GM23338 (cell line): ENCODE measurements around the gene SLC4A7. TPM values are rescaled to one million over a fixed set of nuclear protein-coding genes. Genes with fewer than 3 reads are reported as not detected.

Experiments used
- ATAC-seq: fragments of 200-7000 bp; cut with Tn5 transposase; 3 replicates; pipeline ENCODE4 v1.9.1; 2020
- DNase-seq: peaks from one replicate; pipeline ENCODE4 v3.0.0-alpha.2; 2015; ENCODE audit warnings: low spot score
- H2AFZ ChIP-seq: fragments of 200-600 bp; sonication (generic); 2 replicates; pipeline ENCODE4 v1.8.0; 2016; ENCODE audit warnings: antibody characterized with exemption, mild to moderate bottlenecking, moderate library complexity
- H3F3A ChIP-seq: fragments of 200-600 bp; sonication (generic); replicated peaks from 2 replicates; pipeline ENCODE4 v1.8.0; 2017; ENCODE audit warnings: antibody characterized with exemption, mixed run types, low read depth
- H3K27ac ChIP-seq: fragments of 200-600 bp; sonication (generic); 2 replicates; pipeline ENCODE4 v1.6.1; 2016; ENCODE audit warnings: low read depth
- H3K27me3 ChIP-seq: fragments of 200-600 bp; sonication (generic); 2 replicates; pipeline ENCODE4 v1.8.0; 2016; ENCODE audit warnings: mild to moderate bottlenecking, mixed run types, moderate library complexity; ENCODE audit not compliant: insufficient read depth
- H3K36me3 ChIP-seq: fragments of 200-600 bp; sonication (generic); 2 replicates; pipeline ENCODE4 v1.8.0; 2016; ENCODE audit warnings: mild to moderate bottlenecking; ENCODE audit not compliant: insufficient read depth
- H3K4me1 ChIP-seq: fragments of 200-600 bp; sonication (generic); 2 replicates; pipeline ENCODE4 v1.8.0; 2016; ENCODE audit warnings: mild to moderate bottlenecking, moderate library complexity; ENCODE audit not compliant: insufficient read depth
- H3K4me2 ChIP-seq: fragments of 200-600 bp; sonication (generic); 2 replicates; pipeline ENCODE4 v1.7.1; 2017; ENCODE audit warnings: mixed run types
- H3K4me3 ChIP-seq: fragments of 200-600 bp; sonication (generic); 2 replicates; pipeline ENCODE4 v1.6.1; 2016; ENCODE audit warnings: mixed run types
- H3K79me2 ChIP-seq: fragments of 200-600 bp; sonication (generic); replicated peaks from 2 replicates; pipeline ENCODE4 v1.8.0; 2017; ENCODE audit warnings: mild to moderate bottlenecking; ENCODE audit not compliant: insufficient read depth
- H3K9me2 ChIP-seq: fragments of 200-600 bp; sonication (generic); 2 replicates; pipeline ENCODE4 v1.8.0; 2017; ENCODE audit not compliant: insufficient read depth
- H4K20me1 ChIP-seq: fragments of 200-600 bp; sonication (generic); replicated peaks from 2 replicates; pipeline ENCODE4 v1.8.0; 2017; ENCODE audit warnings: mild to moderate bottlenecking; ENCODE audit not compliant: insufficient read depth
- H3K27ac Mint-ChIP-seq: 2 replicates; pipeline ENCODE4 v1.8.0; 2020; ENCODE audit warnings: inconsistent platforms, mild to moderate bottlenecking, moderate library complexity, mixed read lengths
- H3K27me3 Mint-ChIP-seq: 3 replicates; pipeline ENCODE4 v1.8.0; 2022; ENCODE audit warnings: low read depth, mild to moderate bottlenecking, moderate library complexity, mixed read lengths, inconsistent platforms; ENCODE audit not compliant: insufficient read depth, poor library complexity
- H3K36me3 Mint-ChIP-seq: 3 replicates; pipeline ENCODE4 v1.8.0; 2021; ENCODE audit warnings: low read depth, mild to moderate bottlenecking, inconsistent platforms, moderate library complexity, mixed read lengths
- H3K4me1 Mint-ChIP-seq: 3 replicates; pipeline ENCODE4 v1.8.0; 2020; ENCODE audit warnings: mild to moderate bottlenecking, inconsistent platforms, mixed read lengths
- H3K4me3 Mint-ChIP-seq: 3 replicates; pipeline ENCODE4 v1.8.0; 2021; ENCODE audit warnings: moderate library complexity, mild to moderate bottlenecking, inconsistent platforms, mixed read lengths
- H3K9me3 Mint-ChIP-seq: 3 replicates; pipeline ENCODE4 v1.8.0; 2020; ENCODE audit warnings: moderate library complexity, mild to moderate bottlenecking, inconsistent platforms, mixed read lengths
- CREB1 ChIP-seq: fragments of 250-450 bp; sonication (Bioruptor Pico); IDR thresholded peaks from 2 replicates; pipeline ENCODE4 v1.5.0; 2020; ENCODE audit warnings: low read depth, mild to moderate bottlenecking, moderate library complexity
- CTCF ChIP-seq, 2 experiments: fragments of 200-600 bp in 1 of 2; sonication (generic) in 1 of 2; conservative IDR thresholded peaks; 2 replicates each; pipeline versions ENCODE4 v1.5.1 to v1.6.1; 2016 to 2017; ENCODE audit warnings: antibody characterized with exemption in 2 of 2, low read depth in 2 of 2, mild to moderate bottlenecking in 2 of 2, moderate library complexity in 1 of 2
- ETS1 ChIP-seq: IDR thresholded peaks from 2 replicates; pipeline ENCODE4 v1.6.1; 2016; ENCODE audit warnings: antibody characterized with exemption
- EZH2 ChIP-seq: fragments of 200-600 bp; sonication (generic); IDR thresholded peaks from one replicate; pipeline ENCODE4 v1.8.0; 2017; ENCODE audit warnings: antibody characterized with exemption, mild to moderate bottlenecking, low read depth; ENCODE audit not compliant: unreplicated experiment
- EZH2phosphoT487 ChIP-seq: fragments of 200-600 bp; sonication (generic); IDR thresholded peaks from one replicate; pipeline ENCODE4 v1.8.1; 2018; ENCODE audit warnings: antibody characterized with exemption; ENCODE audit not compliant: unreplicated experiment
- JUNB ChIP-seq: IDR thresholded peaks from one replicate; pipeline ENCODE4 v1.6.1; 2016; ENCODE audit warnings: antibody characterized with exemption; ENCODE audit not compliant: unreplicated experiment
- NANOG ChIP-seq: IDR thresholded peaks from 2 replicates; pipeline ENCODE4 v1.6.1; 2016; ENCODE audit warnings: antibody characterized with exemption, borderline replicate concordance
- POLR2AphosphoS5 ChIP-seq: IDR thresholded peaks from 2 replicates; pipeline ENCODE4 v1.6.1; 2016; ENCODE audit warnings: antibody characterized with exemption, low read depth
- REST ChIP-seq: IDR thresholded peaks from one replicate; pipeline ENCODE4 v1.6.1; 2018; ENCODE audit warnings: antibody characterized with exemption; ENCODE audit not compliant: unreplicated experiment
- STAT1 ChIP-seq: IDR thresholded peaks from one replicate; pipeline ENCODE4 v1.6.1; 2016; ENCODE audit warnings: antibody characterized with exemption; ENCODE audit not compliant: unreplicated experiment
- ZNF114 ChIP-seq: fragments of 250-450 bp; sonication (Bioruptor Pico); IDR thresholded peaks from 2 replicates; pipeline ENCODE4 v1.5.0; 2020; ENCODE audit warnings: mild to moderate bottlenecking, moderate library complexity
- ZNF331 ChIP-seq: fragments of 250-450 bp; sonication (Bioruptor Pico); IDR thresholded peaks from 2 replicates; pipeline ENCODE4 v1.5.0; 2020; ENCODE audit warnings: low read depth, mild to moderate bottlenecking, moderate library complexity
- ZNF462 ChIP-seq: fragments of 250-450 bp; sonication (Bioruptor Pico); IDR thresholded peaks from 2 replicates; pipeline ENCODE4 v1.5.0; 2020; ENCODE audit warnings: mild to moderate bottlenecking, moderate library complexity
- polyA plus RNA-seq: library from polyadenylated mRNA; unstranded; fragments of >200 nt; fragmentation: Nextera tagmentation; extraction: Ambion mirVana; gene quantifications from 2 replicates; pipeline ENCODE4 v1.2.1, GENCODE V29; 2016
- total RNA-seq: library from RNA; depleted of rRNA; stranded (reverse); fragments of >200 nt; shearing (Covaris generic); gene quantifications from 2 replicates; pipeline ENCODE4 v1.2.3, GENCODE V29; 2014

SLC4A7 gene
- total and polyA plus RNA-seq, 2 experiments from 2014 or later: 44.4 to 101 TPM

GRCh38 chr3:27462228-27462627, 22.0 kb downstream of the SLC4A7 start:
- H3K27ac ChIP-seq: 0 out of 2 replicates have a peak overlapping the region, but pooled peaks have one; percentile 2
- Mint-ChIP-seq H3K27me3 (peaks cover 2% of the 10 kb centered on the region), H3K36me3 (peaks cover 21% of the 10 kb centered on the region), H3K4me1 (peaks cover 31% of the 10 kb centered on the region; the same call in 2 of the 3 replicates), H3K4me3 (no peak overlapping the region), H3K27ac (peak overlapping the region; percentile 73; the same call in 1 of the 2 replicates), H3K9me3 (no peaks in the 10 kb centered on the region)
- ATAC-seq (no peak), DNase-seq (no peak)
- no peaks in the 10 kb centered on the region for H3K27me3 ChIP-seq
- no peaks in the 10 kb centered on the region for H3F3A ChIP-seq
- no peak overlapping the region for H3K4me2 ChIP-seq
- H3K4me3 ChIP-seq: no peak overlapping the region
- H3K9me2 ChIP-seq: no peaks in the 10 kb centered on the region
- peaks cover 14% of the 10 kb centered on the region for H3K4me1 ChIP-seq
- H2AFZ ChIP-seq: no peak overlapping the region
- no peak for TF ChIP-seq EZH2phosphoT487
- no peak for TF ChIP-seq CREB1 (CRISPR knock-in tag)
- TF ChIP-seq ZNF462 (CRISPR knock-in tag): no peak
- no peak for TF ChIP-seq EZH2
- TF ChIP-seq JUNB: no peak
- TF ChIP-seq STAT1: no peak
- no peak for TF ChIP-seq NANOG
- no peak for TF ChIP-seq POLR2AphosphoS5
- TF ChIP-seq REST: no peak
- TF ChIP-seq ETS1: no peak
- no peak for TF ChIP-seq CTCF (conservative IDR thresholded peaks at IDR 0.05; ENCODE audit: low read depth in 2 of 2)
- no peak for TF ChIP-seq ZNF114 (CRISPR knock-in tag)
- TF ChIP-seq ZNF331: no peak
- H4K20me1 ChIP-seq: peaks cover 41% of the 10 kb centered on the region; the same call in 1 of the 2 replicates
- no peaks in the 10 kb centered on the region for H3K36me3 ChIP-seq
- peaks cover 99% of the 10 kb centered on the region for H3K79me2 ChIP-seq
